NCI-H2171 treated with DMSO at 0.1 percent for 48 hours (cell line): Measurements from ENCODE around the gene RNASE7.
A peak's percentile ranks its signal among the peaks of the same experiment; 100 is the strongest.

Source experiments
- DNase-seq: peaks from one replicate; lab custom pipeline; 2025; lab: John Stamatoyannopoulos, UW

Gene RNASE7

GRCh38 chr14:21043387-21043973 lies 1.3 kb downstream of the RNASE7 start:
- no peak for DNase-seq

GRCh38 chr14:21043974-21044618 lies 1.9 kb downstream of the RNASE7 start:
- DNase-seq = peak; percentile 23

- no peak for DNase-seq
Measured at GRCh38 chr14:21047378-21047781, 5.2 kb downstream of the RNASE7 start.

GRCh38 chr14:21048638-21049037 lies 6.5 kb downstream of the RNASE7 start:
- DNase-seq = no peak

- DNase-seq = no peak
Measured at GRCh38 chr14:21049271-21049673, 7.1 kb downstream of the RNASE7 start.

- DNase-seq = no peak
Measured at GRCh38 chr14:21050597-21050996, 8.4 kb downstream of the RNASE7 start.

GRCh38 chr14:21053184-21054122 lies 11.3 kb downstream of the RNASE7 start:
- DNase-seq = no peak

GRCh38 chr14:21054123-21054767 lies 12.1 kb downstream of the RNASE7 start:
- DNase-seq = no peak

- DNase-seq = no peak
Measured at GRCh38 chr14:21054768-21055145, 12.6 kb downstream of the RNASE7 start.

- DNase-seq = no peak
Measured at GRCh38 chr14:21055432-21056117, 13.4 kb downstream of the RNASE7 start.

- DNase-seq = no peak
Measured at GRCh38 chr14:21056520-21057163, 14.5 kb downstream of the RNASE7 start.

GRCh38 chr14:21057803-21058675 lies 15.9 kb downstream of the RNASE7 start, which contains the start of gene RNASE8:
Gene RNASE8 (plus strand): TSS chr14:21057822. CDS start chr14:21057893, 71 bp downstream.
- no peak for DNase-seq

- DNase-seq = no peak
Measured at GRCh38 chr14:21058903-21059302, 16.7 kb downstream of the RNASE7 start.

GRCh38 chr14:21059842-21060613 lies 17.9 kb downstream of the RNASE7 start:
- DNase-seq = no peak

- no peak for DNase-seq
Measured at GRCh38 chr14:21060614-21061346, 18.6 kb downstream of the RNASE7 start.

GRCh38 chr14:21061347-21061668 lies 19.1 kb downstream of the RNASE7 start:
- DNase-seq = no peak

GRCh38 chr14:21063479-21063878 lies 21.3 kb downstream of the RNASE7 start:
- DNase-seq = no peak

GRCh38 chr14:21066882-21067502 lies 24.8 kb downstream of the RNASE7 start:
- peak; percentile 81 for DNase-seq
